Measurements from ENCODE around the gene TMEM87A.

DNA sequence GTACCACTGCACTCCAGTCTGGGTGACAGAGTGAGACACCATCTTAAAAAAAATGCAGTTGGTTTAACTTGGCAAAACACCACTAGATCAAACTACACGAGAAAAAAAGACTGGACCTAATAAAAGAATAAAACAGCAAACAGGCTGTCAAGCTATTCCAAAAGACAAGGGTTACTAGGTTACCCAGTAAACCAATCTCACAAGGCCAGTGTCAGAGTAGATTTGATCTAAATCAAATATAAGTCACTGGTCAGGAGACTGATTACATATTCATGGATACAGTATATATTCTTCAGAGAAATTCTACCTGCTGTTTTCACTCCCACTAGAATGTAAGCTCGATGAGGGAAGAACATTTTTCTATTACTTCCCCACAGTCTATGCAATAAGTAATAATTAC lies 2.7 kb downstream of the TMEM87A start:
- TF ChIP-seq, protein P1, sequence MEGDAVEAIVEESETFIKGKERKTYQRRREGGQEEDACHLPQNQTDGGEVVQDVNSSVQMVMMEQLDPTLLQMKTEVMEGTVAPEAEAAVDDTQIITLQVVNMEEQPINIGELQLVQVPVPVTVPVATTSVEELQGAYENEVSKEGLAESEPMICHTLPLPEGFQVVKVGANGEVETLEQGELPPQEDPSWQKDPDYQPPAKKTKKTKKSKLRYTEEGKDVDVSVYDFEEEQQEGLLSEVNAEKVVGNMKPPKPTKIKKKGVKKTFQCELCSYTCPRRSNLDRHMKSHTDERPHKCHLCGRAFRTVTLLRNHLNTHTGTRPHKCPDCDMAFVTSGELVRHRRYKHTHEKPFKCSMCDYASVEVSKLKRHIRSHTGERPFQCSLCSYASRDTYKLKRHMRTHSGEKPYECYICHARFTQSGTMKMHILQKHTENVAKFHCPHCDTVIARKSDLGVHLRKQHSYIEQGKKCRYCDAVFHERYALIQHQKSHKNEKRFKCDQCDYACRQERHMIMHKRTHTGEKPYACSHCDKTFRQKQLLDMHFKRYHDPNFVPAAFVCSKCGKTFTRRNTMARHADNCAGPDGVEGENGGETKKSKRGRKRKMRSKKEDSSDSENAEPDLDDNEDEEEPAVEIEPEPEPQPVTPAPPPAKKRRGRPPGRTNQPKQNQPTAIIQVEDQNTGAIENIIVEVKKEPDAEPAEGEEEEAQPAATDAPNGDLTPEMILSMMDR (IDR thresholded peaks at IDR 0.05), result no peak
- TF ChIP-seq, protein P2, sequence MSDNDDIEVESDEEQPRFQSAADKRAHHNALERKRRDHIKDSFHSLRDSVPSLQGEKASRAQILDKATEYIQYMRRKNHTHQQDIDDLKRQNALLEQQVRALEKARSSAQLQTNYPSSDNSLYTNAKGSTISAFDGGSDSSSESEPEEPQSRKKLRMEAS (IDR thresholded peaks at IDR 0.05), result no peak
- no peak for TF ChIP-seq HDAC2 (IDR thresholded peaks at IDR 0.05)

All from A549 (cell line).